PC-9 (cell line): ENCODE measurements around the gene ESR1. TPM values are rescaled to one million over a fixed set of nuclear protein-coding genes. Genes with fewer than 3 reads are reported as not detected.

Experiments used
- BruUV-seq: library from RNA; stranded (reverse); fragments of 400-500 nt; replicated peaks from 2 replicates; lab custom pipeline; 2021; lab: Mats Ljungman, UMichigan
- CTCF ChIA-PET: fragments of 300-600 bp; sonication (Branson Sonifier 250); formaldehyde crosslinking; loops from one replicate; lab custom pipeline; 2022; ENCODE audit warnings: antibody characterized with exemption; lab: Charles Lee
- POLR2A ChIA-PET: fragments of 300-600 bp; sonication (Branson Sonifier 250); formaldehyde crosslinking; loops from one replicate; lab custom pipeline; 2022; ENCODE audit warnings: antibody characterized with exemption; ENCODE audit not compliant: unreplicated experiment; lab: Charles Lee
- DNase-seq, 2 experiments: peaks; one replicate each; pipeline versions ENCODE4 v3.0.0 to v3.0.0-alpha.2; 2015 to 2022; ENCODE audit warnings: mixed read lengths in 1 of 2
- H2AFZ ChIP-seq: fragments of 200-600 bp; sonication (generic); 2 replicates; pipeline ENCODE4 v1.8.1; 2017; ENCODE audit warnings: antibody characterized with exemption
- H3F3A ChIP-seq: fragments of 200-600 bp; sonication (generic); 2 replicates; pipeline ENCODE4 v1.8.1; 2017; ENCODE audit warnings: antibody characterized with exemption, mild to moderate bottlenecking, low read depth; ENCODE audit not compliant: insufficient read depth
- H3K27ac ChIP-seq: fragments of 200-600 bp; sonication (generic); 2 replicates; pipeline ENCODE4 v1.6.1; 2016; ENCODE audit warnings: mixed run types
- H3K27me3 ChIP-seq: fragments of 200-600 bp; sonication (generic); 2 replicates; pipeline ENCODE4 v1.6.1; 2016; ENCODE audit warnings: low read depth, mixed run types; ENCODE audit not compliant: insufficient read depth
- H3K36me3 ChIP-seq: fragments of 200-600 bp; sonication (generic); 2 replicates; pipeline ENCODE4 v1.6.1; 2016; ENCODE audit warnings: low read depth, mixed run types
- H3K4me1 ChIP-seq: fragments of 200-600 bp; sonication (generic); replicated peaks from 2 replicates; pipeline ENCODE4 v1.6.1; 2016; ENCODE audit warnings: mixed run types; ENCODE audit not compliant: insufficient read depth
- H3K4me2 ChIP-seq: fragments of 200-600 bp; sonication (generic); 2 replicates; pipeline ENCODE4 v1.6.1; 2017; ENCODE audit warnings: mixed run types
- H3K4me3 ChIP-seq: fragments of 200-600 bp; sonication (generic); 2 replicates; pipeline ENCODE4 v1.6.1; 2016; ENCODE audit warnings: mixed run types
- H3K79me2 ChIP-seq: fragments of 200-600 bp; sonication (generic); 2 replicates; pipeline ENCODE4 v1.6.1; 2017; ENCODE audit warnings: low read depth, mixed run types
- H3K9me2 ChIP-seq: fragments of 200-600 bp; sonication (generic); 2 replicates; pipeline ENCODE4 v1.8.1; 2017; ENCODE audit warnings: mild to moderate bottlenecking; ENCODE audit not compliant: insufficient read depth
- H3K9me3 ChIP-seq: fragments of 200-600 bp; sonication (generic); 2 replicates; pipeline ENCODE4 v1.8.1; 2016; ENCODE audit warnings: low read depth; ENCODE audit not compliant: insufficient read depth
- H4K20me1 ChIP-seq: fragments of 200-600 bp; sonication (generic); 2 replicates; pipeline ENCODE4 v1.8.1; 2017; ENCODE audit not compliant: insufficient read depth
- EZH2 ChIP-seq: fragments of 200-600 bp; sonication (generic); IDR thresholded peaks from 2 replicates; pipeline ENCODE4 v1.8.0; 2017; ENCODE audit warnings: antibody characterized with exemption, low read depth
- intact Hi-C: fragments of 100-400 bp; cut with micrococcal nuclease; formaldehyde crosslinking; loops from one replicate; pipeline ENCODE4 v1.10.0; 2022; ENCODE audit not compliant: unreplicated experiment
- total RNA-seq: library from RNA; stranded (reverse); gene quantifications from 2 replicates; pipeline ENCODE4 v1.2.3, GENCODE V29; 2021
- TF ChIP-seq, protein P1 (sequence below): fragments of 200-600 bp; sonication (generic); conservative IDR thresholded peaks from 2 replicates; pipeline ENCODE4 v1.6.1; 2017; ENCODE audit warnings: mixed run types, antibody characterized with exemption, mild to moderate bottlenecking, moderate library complexity

The ESR1 gene
- total RNA-seq, 1 experiment from 2014 or later: 1.5 TPM

DNA sequence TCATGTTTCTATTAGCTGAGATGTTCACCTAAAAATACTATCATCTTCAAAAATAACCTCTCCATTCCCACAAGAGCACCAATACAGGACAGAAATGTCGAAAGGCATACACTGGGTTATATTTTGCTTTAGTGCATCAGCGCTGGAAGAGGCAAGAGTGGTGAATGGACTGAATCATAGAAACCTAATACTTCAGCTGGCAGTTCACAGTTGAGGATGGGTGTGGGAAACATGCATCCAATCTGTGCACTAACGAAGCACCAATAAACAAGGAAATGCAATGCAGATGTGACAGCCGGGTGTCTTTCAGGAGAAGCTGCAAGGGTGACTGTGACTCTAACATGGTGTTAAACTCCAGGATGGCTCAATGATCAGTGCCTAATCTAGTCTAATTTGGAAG lies 365.8 kb downstream of the ESR1 start:
- POLR2A ChIA-PET: no interaction called here
- Histone ChIP-seq H3K27me3 (no peaks in the 10 kb centered on the region), H3K4me1 (peaks cover 12% of the 10 kb centered on the region), H2AFZ (no peak overlapping the region), H4K20me1 (no peaks in the 10 kb centered on the region), H3K79me2 (no peaks in the 10 kb centered on the region), H3K9me3 (0 out of 2 replicates have a peak, but pooled peaks cover 3% of the 10 kb centered on the region), H3K27ac (no peak overlapping the region), H3K9me2 (no peaks in the 10 kb centered on the region), H3K36me3 (no peaks in the 10 kb centered on the region), H3F3A (no peaks in the 10 kb centered on the region), H3K4me2 (no peak overlapping the region), H3K4me3 (no peak overlapping the region)
- intact Hi-C loops: no loop called here
- DNase-seq: no peak
- CTCF ChIA-PET: no interaction called here
- no TSS peak for BruUV-seq
- no peak for TF ChIP-seq EZH2
- TF ChIP-seq, protein P1, sequence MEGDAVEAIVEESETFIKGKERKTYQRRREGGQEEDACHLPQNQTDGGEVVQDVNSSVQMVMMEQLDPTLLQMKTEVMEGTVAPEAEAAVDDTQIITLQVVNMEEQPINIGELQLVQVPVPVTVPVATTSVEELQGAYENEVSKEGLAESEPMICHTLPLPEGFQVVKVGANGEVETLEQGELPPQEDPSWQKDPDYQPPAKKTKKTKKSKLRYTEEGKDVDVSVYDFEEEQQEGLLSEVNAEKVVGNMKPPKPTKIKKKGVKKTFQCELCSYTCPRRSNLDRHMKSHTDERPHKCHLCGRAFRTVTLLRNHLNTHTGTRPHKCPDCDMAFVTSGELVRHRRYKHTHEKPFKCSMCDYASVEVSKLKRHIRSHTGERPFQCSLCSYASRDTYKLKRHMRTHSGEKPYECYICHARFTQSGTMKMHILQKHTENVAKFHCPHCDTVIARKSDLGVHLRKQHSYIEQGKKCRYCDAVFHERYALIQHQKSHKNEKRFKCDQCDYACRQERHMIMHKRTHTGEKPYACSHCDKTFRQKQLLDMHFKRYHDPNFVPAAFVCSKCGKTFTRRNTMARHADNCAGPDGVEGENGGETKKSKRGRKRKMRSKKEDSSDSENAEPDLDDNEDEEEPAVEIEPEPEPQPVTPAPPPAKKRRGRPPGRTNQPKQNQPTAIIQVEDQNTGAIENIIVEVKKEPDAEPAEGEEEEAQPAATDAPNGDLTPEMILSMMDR: no peak

DNA sequence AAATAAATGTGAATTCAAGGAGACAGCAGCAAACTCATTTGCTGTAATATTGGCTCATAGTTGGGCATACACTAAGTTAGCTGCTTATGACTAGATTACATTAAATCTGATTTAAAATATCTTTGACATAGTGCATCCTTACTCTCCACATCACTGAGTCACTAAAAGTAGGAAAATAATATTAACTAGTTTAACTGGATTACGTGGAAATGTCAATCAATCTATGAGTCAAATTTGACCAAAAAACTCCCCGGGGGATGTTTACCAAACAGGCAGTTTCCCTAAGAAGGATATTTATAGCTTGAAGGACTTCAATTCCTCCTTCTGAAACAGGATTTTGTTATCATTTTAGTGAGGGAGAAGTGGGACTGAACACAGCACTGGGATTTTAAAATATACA lies 366.5 kb downstream of the ESR1 start:
- Histone ChIP-seq H3K9me2 (no peaks in the 10 kb centered on the region), H3K27me3 (no peaks in the 10 kb centered on the region), H4K20me1 (no peaks in the 10 kb centered on the region), H2AFZ (no peak overlapping the region), H3K27ac (peak overlapping the region; percentile 40; the same call in 1 of the 2 replicates), H3K4me2 (peak overlapping the region; percentile 35; the same call in 1 of the 2 replicates), H3K36me3 (no peaks in the 10 kb centered on the region), H3K4me3 (no peak overlapping the region), H3K4me1 (peaks cover 12% of the 10 kb centered on the region), H3K9me3 (0 out of 2 replicates have a peak, but pooled peaks cover 3% of the 10 kb centered on the region), H3K79me2 (no peaks in the 10 kb centered on the region), H3F3A (no peaks in the 10 kb centered on the region)
- DNase-seq: peak in 1 of 2 experiments; percentile 66
- POLR2A ChIA-PET: no interaction called here
- TF ChIP-seq EZH2: no peak
- TF ChIP-seq, protein P1: no peak
- no TSS peak for BruUV-seq
- CTCF ChIA-PET: no interaction called here
- intact Hi-C loops: no loop called here

DNA sequence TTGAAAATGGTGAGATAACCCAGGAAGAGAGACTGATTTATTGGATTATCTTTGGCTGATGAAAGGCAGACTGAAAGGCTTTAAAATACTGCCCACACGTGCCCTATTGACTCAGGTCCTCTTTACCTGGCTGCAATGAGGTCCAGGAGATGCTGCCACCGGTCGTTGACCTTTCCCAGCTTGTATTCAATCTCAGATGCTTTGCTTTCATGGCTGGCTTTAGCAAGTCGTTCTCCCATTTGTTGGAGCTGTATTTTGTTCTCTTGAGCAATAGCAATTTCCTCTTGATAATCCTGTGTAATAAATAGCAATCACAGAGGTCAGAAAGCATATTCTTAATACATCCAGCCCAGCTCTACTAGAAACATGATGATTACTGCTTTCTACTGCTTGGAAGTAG lies 368.8 kb downstream of the ESR1 start:
- H4K20me1 ChIP-seq: no peaks in the 10 kb centered on the region
- H3K27ac ChIP-seq: no peak overlapping the region
- no peaks in the 10 kb centered on the region for H3K79me2 ChIP-seq
- ChIA-PET POLR2A (no interaction called here), CTCF (no interaction called here)
- 0 out of 2 replicates have a peak, but pooled peaks cover 3% of the 10 kb centered on the region for H3K9me3 ChIP-seq
- H2AFZ ChIP-seq: no peak overlapping the region
- H3K27me3 ChIP-seq: no peaks in the 10 kb centered on the region
- no peak overlapping the region for H3K4me3 ChIP-seq
- H3F3A ChIP-seq: no peaks in the 10 kb centered on the region
- intact Hi-C loops: no loop called here
- TF ChIP-seq EZH2: no peak
- TF ChIP-seq, protein P1: no peak
- no peaks in the 10 kb centered on the region for H3K9me2 ChIP-seq
- no peak overlapping the region for H3K4me2 ChIP-seq
- H3K4me1 ChIP-seq: peaks cover 12% of the 10 kb centered on the region
- no TSS peak for BruUV-seq
- no peak for DNase-seq
- H3K36me3 ChIP-seq: no peaks in the 10 kb centered on the region
